Endodermal cell (in vitro differentiated cells): ENCODE measurements around the gene DDT. TPM values are rescaled to one million over a fixed set of nuclear protein-coding genes. Genes with fewer than 3 reads are reported as not detected.
"Not testable (repeated sequence)": the region's sequence is repeated elsewhere in the genome, so short reads cannot be mapped to it uniquely, and the experiment has no call there.

Source experiments
- DNase-seq: peaks from one replicate; pipeline ENCODE4 v3.0.0-alpha.2; 2017
- H3K27ac ChIP-seq: 2 replicates; pipeline ENCODE4 v1.5.1; 2013; ENCODE audit warnings: mild to moderate bottlenecking, low read depth, low read length, moderate library complexity
- H3K27me3 ChIP-seq: 2 replicates; pipeline ENCODE4 v1.6.1; 2013; ENCODE audit warnings: mild to moderate bottlenecking, low read length, moderate library complexity; ENCODE audit not compliant: insufficient read depth, control insufficient read depth, poor library complexity, severe bottlenecking
- H3K36me3 ChIP-seq: 2 replicates; pipeline ENCODE4 v1.7.0; 2013; ENCODE audit warnings: mild to moderate bottlenecking, low read length, moderate library complexity; ENCODE audit not compliant: control insufficient read depth, insufficient read depth
- H3K4me1 ChIP-seq: one replicate; pipeline ENCODE4 v1.7.0; 2013; ENCODE audit warnings: low read length; ENCODE audit not compliant: control insufficient read depth, insufficient read depth
- H3K4me3 ChIP-seq: 2 replicates; pipeline ENCODE4 v1.5.1; 2013; ENCODE audit warnings: mild to moderate bottlenecking, low read length, moderate library complexity
- H3K9ac ChIP-seq: 2 replicates; pipeline ENCODE4 v1.6.1; 2013; ENCODE audit warnings: mild to moderate bottlenecking, low read length, moderate library complexity; ENCODE audit not compliant: poor library complexity, severe bottlenecking; ENCODE audit errors: extremely low read depth
- H3K9me3 ChIP-seq: 2 replicates; pipeline ENCODE4 v1.6.1; 2013; ENCODE audit warnings: mild to moderate bottlenecking, low read length, moderate library complexity; ENCODE audit not compliant: control insufficient read depth
- H3K27ac Mint-ChIP-seq: 2 replicates; pipeline ENCODE4 v1.8.0; 2020; ENCODE audit warnings: mixed read lengths
- H3K27me3 Mint-ChIP-seq: 2 replicates; pipeline ENCODE4 v1.8.0; 2021; ENCODE audit warnings: mild to moderate bottlenecking, mixed read lengths; ENCODE audit not compliant: insufficient read depth
- H3K36me3 Mint-ChIP-seq: 2 replicates; pipeline ENCODE4 v1.8.0; 2020; ENCODE audit warnings: low read depth, mixed read lengths
- H3K4me1 Mint-ChIP-seq: 2 replicates; pipeline ENCODE4 v1.8.0; 2020; ENCODE audit warnings: mixed read lengths
- H3K4me3 Mint-ChIP-seq: 2 replicates; pipeline ENCODE4 v1.8.0; 2020; ENCODE audit warnings: mild to moderate bottlenecking, moderate library complexity, mixed read lengths
- H3K9me3 Mint-ChIP-seq: 2 replicates; pipeline ENCODE4 v1.8.0; 2020; ENCODE audit warnings: mild to moderate bottlenecking, mixed read lengths
- WGBS, 2 experiments: methylation state at CpG; one replicate each; pipeline versions ENCODE4 v1.1.5 to v1.1.7; 2013; ENCODE audit warnings: missing lambda C conversion rate in 2 of 2, mixed read lengths in 1 of 2; ENCODE audit not compliant: insufficient coverage in 1 of 2, insufficient read length in 1 of 2; 5-methylcytosine and 5-hydroxymethylcytosine counted together
- total RNA-seq, 2 donors: library from RNA; stranded (reverse); fragmentation: NEBNext Ultra II Directional in 1 of 2; extraction: Animal tissue kit (Norgen Biotek cat#: 25700) in 1 of 2; gene quantifications; 2 replicates in 1 of 2; 3 replicates in 1 of 2; pipeline ENCODE4 v1.2.1, GENCODE V29; 2021

Gene DDT
- total RNA-seq, 2 donors from 2014 or later, result 117 to 164 TPM

DNA sequence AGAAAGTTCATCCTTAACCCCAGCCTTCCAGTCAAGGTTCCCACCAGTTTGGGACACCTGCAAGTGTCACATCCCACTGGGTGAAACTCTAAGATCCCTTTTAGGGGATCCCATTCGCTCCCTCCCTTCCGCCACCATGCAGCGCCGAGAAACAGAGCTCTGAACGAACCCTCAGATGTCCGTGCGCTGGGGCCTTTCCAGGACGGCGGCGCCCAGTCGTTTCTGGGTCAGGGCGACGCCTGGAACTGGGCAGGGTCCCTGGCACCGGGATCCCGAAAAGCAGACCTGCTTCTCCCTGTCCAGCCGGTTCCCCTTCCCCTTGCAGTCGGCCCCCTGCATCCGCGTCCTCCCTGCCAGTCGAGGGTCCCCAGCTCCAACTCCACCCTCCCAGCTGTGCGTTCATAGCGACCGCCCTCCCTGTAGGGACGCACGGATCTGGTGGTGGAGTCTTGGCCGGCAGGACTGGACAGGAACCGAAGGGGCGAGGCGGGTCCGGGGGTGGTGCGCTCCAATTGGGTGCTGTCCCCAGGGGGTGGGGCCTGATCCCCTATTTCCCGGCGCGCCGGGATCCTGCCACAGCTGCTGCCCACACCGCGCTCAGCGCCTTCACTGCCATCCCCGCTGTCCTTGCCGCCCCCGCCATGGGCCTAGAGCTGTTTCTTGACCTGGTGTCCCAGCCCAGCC, 5.5 kb upstream of the DDT start, which contains the start of gene GSTT2:
GSTT2 (plus strand) TSS at position 578 of the 684 bp plus-strand sequence.
- not testable (repeated sequence) for H3K9ac ChIP-seq, H3K36me3 Mint-ChIP-seq, H3K4me1 ChIP-seq, DNase-seq, H3K9me3 Mint-ChIP-seq, H3K27ac ChIP-seq, H3K27me3 Mint-ChIP-seq, H3K27me3 ChIP-seq, H3K36me3 ChIP-seq, H3K4me3 Mint-ChIP-seq, H3K27ac Mint-ChIP-seq, H3K9me3 ChIP-seq, H3K4me1 Mint-ChIP-seq, H3K4me3 ChIP-seq
- WGBS, 2 experiments, result no CpG with 5 or more reads among the region's 41 CpGs

- H3K27me3 ChIP-seq, H3K4me1 Mint-ChIP-seq, H3K27ac ChIP-seq, H3K4me3 Mint-ChIP-seq, H3K27me3 Mint-ChIP-seq, H3K36me3 Mint-ChIP-seq, H3K4me3 ChIP-seq, H3K36me3 ChIP-seq, H3K9me3 ChIP-seq, DNase-seq, H3K27ac Mint-ChIP-seq, H3K4me1 ChIP-seq, H3K9me3 Mint-ChIP-seq, H3K9ac ChIP-seq: not testable (repeated sequence)
- WGBS, 2 experiments, result 91% methylated on average over 4 of the region's 12 CpGs; no CpG with 5 or more reads in 1 of the 2 experiments
Observed at GRCh38 chr22:23977304-23977703, 3.1 kb upstream of the DDT start.

GRCh38 chr22:23974836-23975352, 653 bp upstream of the DDT start:
- WGBS, 2 experiments, result 27% methylated on average over 5 of the region's 27 CpGs; no CpG with 5 or more reads in 1 of the 2 experiments
- not testable (repeated sequence) for H3K27ac ChIP-seq, H3K27me3 ChIP-seq, H3K9ac ChIP-seq, H3K4me1 Mint-ChIP-seq, H3K9me3 Mint-ChIP-seq, H3K4me1 ChIP-seq, H3K4me3 Mint-ChIP-seq, DNase-seq, H3K27me3 Mint-ChIP-seq, H3K9me3 ChIP-seq, H3K27ac Mint-ChIP-seq, H3K4me3 ChIP-seq
- peaks cover 20% of the 10 kb centered on the region for H3K36me3 ChIP-seq
- H3K36me3 Mint-ChIP-seq, result peaks cover 21% of the 10 kb centered on the region

DNA sequence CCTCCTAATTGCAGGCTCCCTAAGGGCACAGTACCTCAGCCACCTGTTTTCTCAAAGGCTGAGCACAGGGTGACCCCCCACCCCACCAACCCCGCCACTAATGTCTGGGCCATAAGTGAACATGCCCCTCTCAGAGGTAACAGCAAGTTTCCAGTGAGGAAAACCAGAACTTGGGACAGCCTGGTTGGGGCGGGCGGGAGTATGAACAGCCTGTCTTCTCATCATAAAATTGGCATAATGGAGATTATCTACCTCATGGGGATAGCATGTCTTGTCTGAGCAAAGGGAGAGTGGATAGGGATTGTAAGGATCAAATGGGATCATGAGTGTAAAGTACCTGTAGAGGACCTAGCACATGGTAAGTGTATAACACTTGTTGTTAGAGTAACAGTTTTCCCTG, 2.3 kb downstream of the DDT start:
- H3K36me3 Mint-ChIP-seq, result peaks cover 31% of the 10 kb centered on the region
- H3K27ac Mint-ChIP-seq, result peak overlapping the region; percentile 44
- H3K9ac ChIP-seq, H3K4me3 ChIP-seq, H3K9me3 Mint-ChIP-seq, H3K4me1 Mint-ChIP-seq, H3K4me3 Mint-ChIP-seq, H3K27me3 Mint-ChIP-seq, H3K27ac ChIP-seq, H3K27me3 ChIP-seq, H3K9me3 ChIP-seq, H3K4me1 ChIP-seq, DNase-seq: not testable (repeated sequence)
- 88 to 100% methylated on average over 2 to 3 of the region's 3 CpGs for WGBS, 2 experiments
- H3K36me3 ChIP-seq, result peaks cover 30% of the 10 kb centered on the region
